GM06990 (cell line): Measurements from ENCODE around the gene COX10.

Source experiments
- DNase-seq: peaks from one replicate; pipeline ENCODE4 v3.0.0-alpha.2; 2011; ENCODE audit not compliant: insufficient read length; ENCODE audit errors: extremely low read depth
- H3K27me3 ChIP-seq: replicated peaks from 2 replicates; pipeline ENCODE4 v1.6.0; 2011; ENCODE audit warnings: low read length; ENCODE audit not compliant: control insufficient read depth, insufficient read depth
- H3K36me3 ChIP-seq: 2 replicates; pipeline ENCODE4 v1.5.1; 2011; ENCODE audit warnings: low read length; ENCODE audit not compliant: control insufficient read depth, insufficient read depth
- H3K4me3 ChIP-seq: replicated peaks from 2 replicates; pipeline ENCODE4 v1.5.1; 2011; ENCODE audit warnings: low read depth, mild to moderate bottlenecking, control low read depth, low read length
- CTCF ChIP-seq: IDR thresholded peaks from 2 replicates; pipeline ENCODE4 v1.5.1; 2011; ENCODE audit warnings: low read length, control low read depth, mild to moderate bottlenecking, inconsistent platforms; ENCODE audit not compliant: insufficient read depth, poor library complexity, severe bottlenecking

Gene COX10

GRCh38 chr17:14199601-14200000, 130.3 kb downstream of the COX10 start:
- Histone ChIP-seq H3K4me3 (no peak overlapping the region), H3K27me3 (no peaks in the 10 kb centered on the region), H3K36me3 (no peaks in the 10 kb centered on the region; the same call in none of the 2 replicates)
- no peak for TF ChIP-seq CTCF
- DNase-seq: no peak

DNA sequence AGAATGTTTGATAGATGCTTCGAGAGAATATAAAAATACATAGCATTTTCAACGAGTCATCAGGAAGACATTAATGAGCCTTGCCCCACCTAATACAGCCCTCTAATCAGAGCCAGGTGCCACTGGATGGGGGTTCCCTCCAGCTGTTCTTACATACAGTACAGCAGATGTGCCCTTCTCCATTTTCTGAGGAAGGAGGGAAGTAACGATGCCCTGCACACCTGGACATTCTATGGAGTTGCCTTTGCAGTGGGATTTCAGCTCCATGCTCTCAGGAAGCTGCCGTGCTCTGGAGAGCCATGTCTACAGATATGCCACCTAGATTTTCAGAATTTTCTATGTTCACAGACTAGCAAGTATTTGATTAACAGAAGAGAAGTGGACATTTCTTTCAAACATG, 131.1 kb downstream of the COX10 start:
- H3K27me3 ChIP-seq: no peaks in the 10 kb centered on the region
- no peak for DNase-seq
- no peak for TF ChIP-seq CTCF
- no peak overlapping the region for H3K4me3 ChIP-seq
- H3K36me3 ChIP-seq: no peaks in the 10 kb centered on the region; the same call in none of the 2 replicates

DNA sequence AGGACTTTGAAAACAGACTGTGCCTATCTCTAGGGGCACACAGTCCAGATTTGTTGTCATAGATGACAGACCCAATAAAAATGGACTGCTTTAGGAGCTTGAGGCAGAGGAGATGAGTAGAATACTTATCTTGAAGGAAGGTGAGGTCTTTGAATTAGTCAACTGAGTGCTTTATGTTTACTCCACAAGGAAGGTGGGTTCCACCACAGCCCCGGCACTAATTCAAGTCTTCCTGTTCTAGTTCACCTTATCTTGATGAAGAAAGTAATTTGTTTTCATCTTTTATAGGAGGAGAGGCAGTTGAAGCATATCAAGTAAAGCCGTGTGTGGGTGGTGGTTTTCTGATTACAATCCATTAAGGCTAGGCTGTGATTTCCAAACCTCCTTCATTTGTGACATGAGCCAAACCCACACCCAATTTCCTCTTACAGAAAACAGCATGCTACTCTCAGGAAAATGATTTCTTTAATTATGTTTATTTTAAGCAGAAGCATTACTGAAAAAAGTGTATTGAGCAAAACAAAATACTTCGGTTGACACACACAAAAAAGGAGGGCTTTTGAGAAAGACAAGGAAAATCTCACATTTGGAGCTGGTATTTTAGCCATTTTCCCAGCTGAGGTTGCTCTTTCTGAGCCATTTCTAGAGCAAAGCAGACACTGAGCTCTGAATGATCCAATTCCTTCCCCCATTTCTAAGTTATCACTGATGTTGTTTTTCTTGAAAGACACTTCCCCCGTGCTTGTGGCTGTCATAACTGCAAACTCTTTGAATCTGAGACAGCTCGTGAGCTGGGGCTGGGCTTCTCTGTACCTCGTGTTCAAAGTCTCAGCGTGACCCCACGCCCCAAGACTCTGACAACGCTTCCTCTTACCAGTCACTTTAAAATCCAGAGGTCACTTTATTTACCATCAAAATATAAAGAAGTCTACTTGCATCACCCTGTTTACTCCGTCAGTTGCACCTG, 132.0 kb downstream of the COX10 start:
- DNase-seq: no peak
- no peak for TF ChIP-seq CTCF
- Histone ChIP-seq H3K27me3 (no peaks in the 10 kb centered on the region), H3K4me3 (no peak overlapping the region), H3K36me3 (peaks cover under 1% of the 10 kb centered on the region)

DNA sequence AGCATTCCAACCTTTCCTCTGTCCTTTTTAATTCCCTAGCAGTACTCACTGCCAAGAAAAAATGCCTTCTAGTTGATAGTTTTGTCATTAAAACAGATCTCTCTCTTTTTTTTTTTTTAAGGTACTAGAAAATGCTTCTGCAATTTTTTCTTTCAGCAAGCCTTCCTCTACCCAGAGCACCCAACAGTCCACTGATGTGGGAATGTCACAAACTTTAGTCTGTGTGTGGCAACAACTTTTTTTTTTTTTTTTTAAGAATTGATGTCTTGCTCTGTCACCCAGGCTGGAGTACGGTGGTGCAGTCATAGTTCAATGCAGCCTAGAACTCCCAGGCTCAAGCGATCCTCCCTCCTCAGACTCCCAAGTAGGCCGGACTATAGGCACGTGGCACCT, 132.7 kb downstream of the COX10 start:
- no peaks in the 10 kb centered on the region for H3K27me3 ChIP-seq
- H3K36me3 ChIP-seq: peaks cover 6% of the 10 kb centered on the region
- H3K4me3 ChIP-seq: no peak overlapping the region
- no peak for DNase-seq
- TF ChIP-seq CTCF: no peak

DNA sequence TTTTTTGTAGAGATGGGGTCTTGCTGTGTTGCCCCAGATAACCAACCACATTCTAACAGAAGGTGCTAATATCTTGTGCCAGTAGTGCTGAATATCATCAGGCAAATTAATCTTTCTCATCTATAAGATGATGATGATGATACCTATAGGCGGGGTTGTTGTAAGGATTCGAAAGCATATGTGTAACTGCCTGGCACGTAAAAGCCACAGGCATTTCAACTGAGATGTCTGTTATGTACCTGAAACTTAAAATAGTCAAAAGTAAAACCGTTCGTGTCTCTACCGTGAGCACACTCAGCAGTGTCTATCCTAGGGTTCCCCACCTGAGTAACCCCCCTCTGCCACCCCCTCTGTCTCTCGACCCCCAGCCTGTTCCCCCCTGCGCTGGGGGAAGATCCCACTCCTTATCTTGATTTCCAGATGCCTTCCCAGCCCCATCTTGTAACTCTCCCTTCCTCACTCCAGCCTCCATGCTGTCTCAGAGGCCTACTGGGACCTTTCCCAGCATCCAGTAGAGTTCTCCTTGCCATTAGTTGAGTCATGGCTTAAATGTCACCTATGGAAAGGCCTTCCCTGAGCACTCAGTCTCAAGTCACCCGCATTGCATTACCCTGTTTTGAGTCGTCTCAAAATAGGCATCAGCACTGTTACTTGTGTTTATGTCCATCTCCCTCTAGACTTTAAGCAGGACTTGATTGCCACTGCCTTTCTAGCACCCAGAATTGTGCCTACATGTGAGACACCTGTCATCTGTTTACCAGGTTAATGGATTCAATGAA, 133.3 kb downstream of the COX10 start:
- TF ChIP-seq CTCF: no peak
- DNase-seq: no peak
- Histone ChIP-seq H3K36me3 (peaks cover 6% of the 10 kb centered on the region), H3K27me3 (no peaks in the 10 kb centered on the region), H3K4me3 (no peak overlapping the region)
